K562 (cell line): Measurements from ENCODE around the gene ROPN1L. TPM values are rescaled to one million over a fixed set of nuclear protein-coding genes. Genes with fewer than 3 reads are reported as not detected.

Experiments
- BCOR ChIP-seq: fragments of 450-650 bp; IDR thresholded peaks from 2 replicates; pipeline ENCODE4 v1.6.1; 2016
- BRD4 ChIP-seq: fragments of 200-600 bp; sonication (generic); IDR thresholded peaks from 2 replicates; pipeline ENCODE4 v1.6.1; 2017; ENCODE audit warnings: inconsistent platforms
- CREB3 ChIP-seq: fragments of 450-650 bp; conservative IDR thresholded peaks from 2 replicates; pipeline ENCODE4 v1.6.1; 2016; ENCODE audit warnings: missing genetic modification characterization, low read depth, mild to moderate bottlenecking, missing compliant biosample characterization, moderate library complexity
- EP400 ChIP-seq: fragments of 450-650 bp; IDR thresholded peaks from 2 replicates; pipeline ENCODE4 v1.6.1; 2017; ENCODE audit warnings: antibody characterized with exemption, mild to moderate bottlenecking, moderate library complexity
- GTF2F1 ChIP-seq: IDR thresholded peaks from 2 replicates; pipeline ENCODE4 v1.6.1; 2011; ENCODE audit warnings: low read depth, low read length, improper control_type of control experiment
- HNRNPLL ChIP-seq: fragments of 200-400 bp; formaldehyde crosslinking; IDR thresholded peaks from 2 replicates; pipeline ENCODE4 v1.6.1; 2017; ENCODE audit warnings: low read length, low read depth, mild to moderate bottlenecking; ENCODE audit not compliant: poor library complexity, severe bottlenecking
- JUN ChIP-seq, 2 experiments: sonication (generic) in 1 of 2; formaldehyde crosslinking in 1 of 2; IDR thresholded peaks; 2 replicates each; pipeline versions ENCODE4 v1.6.1 to v1.8.0; 2012 to 2022; ENCODE audit warnings: borderline replicate concordance in 2 of 2, mild to moderate bottlenecking in 2 of 2, improper control_type of control experiment in 1 of 2, low read depth in 1 of 2, low read length in 1 of 2, missing genetic modification reagents in 1 of 2
- KAT7 ChIP-seq: sonication (generic); formaldehyde crosslinking; IDR thresholded peaks from 2 replicates; pipeline ENCODE4 v1.8.0; 2022; ENCODE audit warnings: missing genetic modification reagents, mild to moderate bottlenecking, borderline replicate concordance
- KDM5B ChIP-seq: fragments of 200-600 bp; sonication (generic); IDR thresholded peaks from 2 replicates; pipeline ENCODE4 v1.6.1; 2012; ENCODE audit warnings: low read depth, mild to moderate bottlenecking, moderate library complexity, low read length, control low read depth, inconsistent platforms; ENCODE audit not compliant: insufficient replicate concordance
- KLF13 ChIP-seq: fragments of 450-650 bp; IDR thresholded peaks from 2 replicates; pipeline ENCODE4 v1.6.1; 2016; ENCODE audit warnings: missing genetic modification characterization, low read depth, mild to moderate bottlenecking, missing compliant biosample characterization, moderate library complexity, borderline replicate concordance
- NFIX ChIP-seq: fragments of 250-450 bp; sonication (Bioruptor Pico); IDR thresholded peaks from 2 replicates; pipeline ENCODE4 v1.4.0; 2020; ENCODE audit warnings: low read depth, mild to moderate bottlenecking, moderate library complexity
- POLR2AphosphoS2 ChIP-seq: IDR thresholded peaks from 2 replicates; pipeline ENCODE4 v1.6.1; 2012; ENCODE audit warnings: low read length, improper control_type of control experiment
- RBM17 ChIP-seq: fragments of 200-400 bp; formaldehyde crosslinking; IDR thresholded peaks from 2 replicates; pipeline ENCODE4 v1.6.1; 2017; ENCODE audit warnings: low read depth, mild to moderate bottlenecking, low read length, borderline replicate concordance
- RFX7 ChIP-seq: fragments of 250-450 bp; sonication (Bioruptor Pico); IDR thresholded peaks from 2 replicates; pipeline ENCODE4 v1.5.1; 2021; ENCODE audit warnings: mild to moderate bottlenecking
- SNRNP70 ChIP-seq: fragments of 200-400 bp; formaldehyde crosslinking; optimal IDR thresholded peaks from 2 replicates; pipeline ENCODE3; 2017; ENCODE audit warnings: low read depth, low read length
- TSHZ1 ChIP-seq: fragments of 250-450 bp; sonication (Bioruptor Pico); IDR thresholded peaks from 2 replicates; pipeline ENCODE4 v1.4.0; 2020; ENCODE audit warnings: mild to moderate bottlenecking, moderate library complexity
- ZBTB1 ChIP-seq: sonication (generic); formaldehyde crosslinking; IDR thresholded peaks from 2 replicates; pipeline ENCODE4 v1.8.1; 2023; ENCODE audit warnings: missing genetic modification reagents, low read depth, mild to moderate bottlenecking, borderline replicate concordance
- ZNF707 ChIP-seq: fragments of 250-450 bp; sonication (Bioruptor Pico); conservative IDR thresholded peaks from 2 replicates; pipeline ENCODE4 v1.8.0; 2022; ENCODE audit warnings: inconsistent platforms, mild to moderate bottlenecking, moderate library complexity
- polyA plus RNA-seq, 8 experiments: library from polyadenylated mRNA; depleted of rRNA in 4 of 8; stranded (reverse) in 5 of 8; unstranded in 3 of 8; fragments of >200 nt; fragmentation: Nextera tagmentation in 2 of 8; fragmentation: Illumina TruSeq in 1 of 8; extraction: Ambion mirVana in 2 of 8; extraction: Trizol in 1 of 8; gene quantifications; 2 replicates each; pipeline versions ENCODE4 v1.2.1 to v1.2.3, GENCODE V29; 2011 to 2014; ENCODE audit warnings: inconsistent platforms in 1 of 8, missing spikeins in 1 of 8
- total RNA-seq, 7 experiments: library from RNA; depleted of rRNA in 6 of 7; stranded (reverse); fragments of >200 nt in 6 of 7; fragmentation: Illumina TruSeq in 2 of 7; extraction: Trizol in 2 of 7; gene quantifications; 2 replicates each; pipeline versions ENCODE4 v1.2.1 to v1.2.3, GENCODE V29; 2011 to 2021; ENCODE audit warnings: low replicate concordance in 1 of 7
- TF ChIP-seq, protein P1 (sequence below): sonication (generic); formaldehyde crosslinking; IDR thresholded peaks from 2 replicates; pipeline ENCODE4 v1.8.0; 2022; ENCODE audit warnings: mild to moderate bottlenecking, missing genetic modification reagents
- TF ChIP-seq, protein P2 (sequence below): sonication (generic); formaldehyde crosslinking; IDR thresholded peaks from 2 replicates; pipeline ENCODE4 v1.9.0; 2022; ENCODE audit warnings: mild to moderate bottlenecking, missing genetic modification reagents

ROPN1L gene
- total and polyA plus RNA-seq, 9 of the 15 experiments (the other 6 are each of a cell fraction or from before 2014, with no cell fraction given), result 0.04 to 0.85 (median 0.24) TPM; not detected in 3

- TF ChIP-seq JUN (IDR thresholded peaks at IDR 0.05; ENCODE audit: borderline replicate concordance, low read depth, low read length) (no peak), JUN (CRISPR knock-in tag; IDR thresholded peaks at IDR 0.05; ENCODE audit: borderline replicate concordance) (no peak), KAT7 (no peak), CREB3 (tag) (no peak), SNRNP70 (no peak), BRD4 (no peak), EP400 (0 out of 2 replicates have a peak, but pooled peaks have one; percentile 34), GTF2F1 (no peak), NFIX (CRISPR knock-in tag) (no peak), ZNF707 (CRISPR knock-in tag) (no peak), POLR2AphosphoS2 (no peak), HNRNPLL (no peak), RFX7 (CRISPR knock-in tag) (no peak), BCOR (no peak), ZBTB1 (CRISPR knock-in tag) (no peak), KDM5B (no peak), TSHZ1 (CRISPR knock-in tag) (no peak), RBM17 (no peak), KLF13 (no peak)
- TF ChIP-seq, protein P1, sequence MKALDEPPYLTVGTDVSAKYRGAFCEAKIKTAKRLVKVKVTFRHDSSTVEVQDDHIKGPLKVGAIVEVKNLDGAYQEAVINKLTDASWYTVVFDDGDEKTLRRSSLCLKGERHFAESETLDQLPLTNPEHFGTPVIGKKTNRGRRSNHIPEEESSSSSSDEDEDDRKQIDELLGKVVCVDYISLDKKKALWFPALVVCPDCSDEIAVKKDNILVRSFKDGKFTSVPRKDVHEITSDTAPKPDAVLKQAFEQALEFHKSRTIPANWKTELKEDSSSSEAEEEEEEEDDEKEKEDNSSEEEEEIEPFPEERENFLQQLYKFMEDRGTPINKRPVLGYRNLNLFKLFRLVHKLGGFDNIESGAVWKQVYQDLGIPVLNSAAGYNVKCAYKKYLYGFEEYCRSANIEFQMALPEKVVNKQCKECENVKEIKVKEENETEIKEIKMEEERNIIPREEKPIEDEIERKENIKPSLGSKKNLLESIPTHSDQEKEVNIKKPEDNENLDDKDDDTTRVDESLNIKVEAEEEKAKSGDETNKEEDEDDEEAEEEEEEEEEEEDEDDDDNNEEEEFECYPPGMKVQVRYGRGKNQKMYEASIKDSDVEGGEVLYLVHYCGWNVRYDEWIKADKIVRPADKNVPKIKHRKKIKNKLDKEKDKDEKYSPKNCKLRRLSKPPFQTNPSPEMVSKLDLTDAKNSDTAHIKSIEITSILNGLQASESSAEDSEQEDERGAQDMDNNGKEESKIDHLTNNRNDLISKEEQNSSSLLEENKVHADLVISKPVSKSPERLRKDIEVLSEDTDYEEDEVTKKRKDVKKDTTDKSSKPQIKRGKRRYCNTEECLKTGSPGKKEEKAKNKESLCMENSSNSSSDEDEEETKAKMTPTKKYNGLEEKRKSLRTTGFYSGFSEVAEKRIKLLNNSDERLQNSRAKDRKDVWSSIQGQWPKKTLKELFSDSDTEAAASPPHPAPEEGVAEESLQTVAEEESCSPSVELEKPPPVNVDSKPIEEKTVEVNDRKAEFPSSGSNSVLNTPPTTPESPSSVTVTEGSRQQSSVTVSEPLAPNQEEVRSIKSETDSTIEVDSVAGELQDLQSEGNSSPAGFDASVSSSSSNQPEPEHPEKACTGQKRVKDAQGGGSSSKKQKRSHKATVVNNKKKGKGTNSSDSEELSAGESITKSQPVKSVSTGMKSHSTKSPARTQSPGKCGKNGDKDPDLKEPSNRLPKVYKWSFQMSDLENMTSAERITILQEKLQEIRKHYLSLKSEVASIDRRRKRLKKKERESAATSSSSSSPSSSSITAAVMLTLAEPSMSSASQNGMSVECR (CRISPR knock-in tag), result no peak
- TF ChIP-seq, protein P2, sequence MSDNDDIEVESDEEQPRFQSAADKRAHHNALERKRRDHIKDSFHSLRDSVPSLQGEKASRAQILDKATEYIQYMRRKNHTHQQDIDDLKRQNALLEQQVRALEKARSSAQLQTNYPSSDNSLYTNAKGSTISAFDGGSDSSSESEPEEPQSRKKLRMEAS (CRISPR knock-in tag), result no peak
These were observed 56.7 kb downstream of the ROPN1L start (continued) for GRCh38 chr5:10498350-10498749.
